ENCODE measurements around the gene SLC35A1.

The SLC35A1 gene

GRCh38 chr6:87472525-87473418, at the start of gene SLC35A1:
Gene SLC35A1, plus strand, starts transcription at chr6:87472974. Its CDS starts 30 bp downstream, at chr6:87473004.
- H3K4me3 ChIP-seq (replicated peaks; ENCODE audit: low read depth, low read length) = peak within 1 kb of the TSS; percentile 78
- TF ChIP-seq CTCF (IDR thresholded peaks at IDR 0.05; ENCODE audit: low read depth, low read length, missing control alignments) = no peak
- peak; percentile 42 for DNase-seq (ENCODE audit: extremely low read depth, low read depth)

- H3K4me3 ChIP-seq (replicated peaks; ENCODE audit: low read depth, low read length) = no peak overlapping the region
- DNase-seq (ENCODE audit: extremely low read depth, low read depth) = no peak
- no peak for TF ChIP-seq CTCF (IDR thresholded peaks at IDR 0.05; ENCODE audit: low read depth, low read length, missing control alignments)
Observed at GRCh38 chr6:87426789-87427188, 46.0 kb upstream of the SLC35A1 start.

- no peak for DNase-seq (ENCODE audit: extremely low read depth, low read depth)
- no peak overlapping the region for H3K4me3 ChIP-seq (replicated peaks; ENCODE audit: low read depth, low read length)
- no peak for TF ChIP-seq CTCF (IDR thresholded peaks at IDR 0.05; ENCODE audit: low read depth, low read length, missing control alignments)
Observed at GRCh38 chr6:87430499-87430898, 42.3 kb upstream of the SLC35A1 start.

GRCh38 chr6:87431263-87431662, 41.5 kb upstream of the SLC35A1 start:
- no peak overlapping the region for H3K4me3 ChIP-seq (replicated peaks; ENCODE audit: low read depth, low read length)
- no peak for TF ChIP-seq CTCF (IDR thresholded peaks at IDR 0.05; ENCODE audit: low read depth, low read length, missing control alignments)
- DNase-seq (ENCODE audit: extremely low read depth, low read depth) = no peak

- DNase-seq (ENCODE audit: extremely low read depth, low read depth) = peak; percentile 59
- TF ChIP-seq CTCF (IDR thresholded peaks at IDR 0.05; ENCODE audit: low read depth, low read length, missing control alignments) = no peak
- no peak overlapping the region for H3K4me3 ChIP-seq (replicated peaks; ENCODE audit: low read depth, low read length)
Observed at GRCh38 chr6:87436435-87436834, 36.3 kb upstream of the SLC35A1 start.

- no peak for DNase-seq (ENCODE audit: extremely low read depth, low read depth)
- TF ChIP-seq CTCF (IDR thresholded peaks at IDR 0.05; ENCODE audit: low read depth, low read length, missing control alignments) = no peak
- H3K4me3 ChIP-seq (replicated peaks; ENCODE audit: low read depth, low read length) = no peak overlapping the region
Observed at GRCh38 chr6:87441711-87442110, 31.1 kb upstream of the SLC35A1 start.

All from HFF-Myc (cell line).